HK-2 (cell line): ENCODE data around the gene RAB23.

Experiments used
- DNase-seq: peaks from one replicate; pipeline ENCODE4 v3.0.0-alpha.2; 2018; ENCODE audit not compliant: unreplicated experiment

RAB23 gene

GRCh38 chr6:57242505-57242904 lies 20.4 kb upstream of the RAB23 start:
- no peak for DNase-seq

DNA sequence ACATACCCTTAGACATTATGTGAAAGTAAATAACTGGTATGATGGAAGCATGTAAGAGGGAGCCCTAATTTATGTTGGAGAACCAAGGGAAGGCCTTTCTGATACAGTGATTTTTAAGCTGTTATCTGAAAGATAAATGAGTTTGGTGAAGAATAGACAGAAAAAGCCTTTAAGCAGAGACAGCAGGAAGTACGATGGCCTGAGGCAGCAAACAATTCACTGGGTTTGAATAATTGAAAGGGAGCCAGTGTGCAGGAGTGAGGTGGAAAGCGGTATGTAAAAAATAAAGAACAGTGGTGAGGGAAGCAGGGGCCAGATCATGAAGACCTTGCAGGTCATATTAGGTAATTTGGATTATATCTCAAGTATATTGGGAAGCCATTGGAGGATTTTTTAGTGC lies 4.1 kb upstream of the RAB23 start:
- no peak for DNase-seq

- no peak for DNase-seq
Measured at GRCh38 chr6:57224769-57225515, 2.8 kb upstream of the RAB23 start.

- DNase-seq, result no peak
Measured at GRCh38 chr6:57222743-57223077, 603 bp upstream of the RAB23 start.

- peak; percentile 76 for DNase-seq
Measured at GRCh38 chr6:57221191-57221935, 744 bp downstream of the RAB23 start.

- no peak for DNase-seq
Measured at GRCh38 chr6:57220083-57220703, 1.9 kb downstream of the RAB23 start.

- no peak for DNase-seq
Measured at GRCh38 chr6:57217270-57217669, 4.8 kb downstream of the RAB23 start.

DNA sequence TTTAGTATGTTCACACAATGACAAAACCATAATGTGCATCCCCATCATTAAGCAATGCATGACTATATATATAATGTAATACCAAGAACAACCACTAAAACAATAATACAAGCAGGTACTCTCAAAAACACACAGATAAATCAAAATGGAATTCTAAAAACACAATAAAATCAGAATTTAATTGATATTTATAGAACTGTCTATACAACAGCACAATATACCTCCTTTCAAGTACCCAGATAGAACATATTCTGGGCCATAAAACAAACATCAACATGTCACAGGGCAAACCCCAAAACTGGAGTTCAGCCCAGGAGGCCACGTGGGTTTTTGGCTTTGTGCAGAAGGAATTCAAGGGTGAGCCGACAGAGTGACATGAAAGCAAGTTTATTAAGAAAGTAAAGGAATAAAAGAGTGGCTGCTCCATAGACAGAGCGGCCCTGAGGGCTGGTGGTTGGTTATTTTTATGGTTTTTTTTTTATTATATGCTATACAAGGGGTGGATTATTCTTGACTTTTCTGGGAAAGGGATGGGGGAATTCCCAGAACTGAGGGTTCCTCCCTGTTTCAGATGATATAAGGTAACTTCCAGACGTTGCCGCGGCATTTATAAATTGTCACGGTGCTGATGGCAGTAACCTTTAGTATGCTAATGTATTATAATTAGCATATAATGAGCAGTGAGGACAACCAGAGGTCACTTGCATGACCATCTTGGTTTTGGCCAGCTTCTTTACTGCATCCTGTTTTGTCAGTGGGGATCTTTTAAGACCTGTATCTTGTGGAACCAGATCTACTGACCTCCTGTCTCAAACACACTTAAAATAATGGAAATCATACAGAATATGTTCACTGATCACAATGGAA lies 5.6 kb downstream of the RAB23 start:
- DNase-seq, result no peak

DNA sequence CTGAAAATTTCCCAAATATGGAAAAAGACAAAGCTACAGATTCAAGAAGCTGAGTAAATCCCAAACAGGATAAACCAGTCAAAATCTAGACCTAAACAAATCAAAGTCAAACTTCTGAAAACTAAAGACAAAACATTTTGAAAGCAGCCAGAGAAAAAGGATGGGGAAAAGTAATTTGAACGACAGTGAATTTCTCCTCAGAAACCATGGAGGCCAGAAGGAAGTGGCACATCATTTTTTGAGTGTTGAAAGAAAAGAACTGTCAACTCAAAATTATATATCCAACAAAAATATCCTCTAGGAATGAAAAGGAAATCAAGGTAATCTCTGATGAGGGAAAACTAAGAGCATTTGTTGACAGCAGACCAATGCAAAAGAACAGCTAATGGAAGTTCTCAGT lies 6.8 kb downstream of the RAB23 start:
- no peak for DNase-seq

DNA sequence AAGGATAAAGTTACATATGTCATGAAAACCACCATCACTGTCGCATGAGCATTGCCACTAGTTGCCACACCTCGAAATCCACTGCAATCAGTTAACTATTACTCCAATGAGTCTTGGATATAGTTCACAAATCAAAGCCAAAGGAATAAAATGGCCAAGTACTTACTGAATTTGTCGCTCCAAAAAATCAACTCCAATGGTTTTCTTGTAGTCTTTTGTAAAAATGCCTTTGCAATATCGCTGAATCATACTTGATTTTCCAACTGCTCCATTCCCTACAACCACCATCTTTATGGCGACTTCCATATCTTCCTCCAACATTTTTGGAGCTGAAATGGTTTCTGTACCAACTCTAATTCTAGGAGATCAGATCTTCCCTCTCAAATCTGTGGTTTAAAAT lies 12.0 kb downstream of the RAB23 start:
- no peak for DNase-seq

- no peak for DNase-seq
Measured at GRCh38 chr6:57209030-57209429, 13.1 kb downstream of the RAB23 start.

- DNase-seq, result no peak
Measured at GRCh38 chr6:57207872-57208271, 14.2 kb downstream of the RAB23 start.

DNA sequence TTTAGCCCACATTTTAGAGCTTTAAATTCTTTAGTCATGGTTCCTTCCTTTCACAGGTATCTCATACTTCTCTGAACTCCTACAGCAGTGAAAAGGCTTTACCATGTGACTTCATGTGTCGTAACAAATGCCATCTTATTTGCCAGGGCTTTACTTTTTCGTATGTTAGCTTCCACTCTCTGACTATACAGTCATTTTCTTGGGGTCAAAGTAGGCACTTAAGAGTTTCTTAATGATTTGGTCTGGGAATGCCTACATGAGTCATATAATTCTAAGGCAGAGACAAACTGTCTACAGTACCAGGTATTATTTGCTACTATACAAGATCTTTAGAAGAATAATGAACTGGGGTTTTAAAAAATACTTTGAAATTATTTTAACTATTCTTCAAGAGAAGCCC lies 15.0 kb downstream of the RAB23 start:
- DNase-seq, result no peak

DNA sequence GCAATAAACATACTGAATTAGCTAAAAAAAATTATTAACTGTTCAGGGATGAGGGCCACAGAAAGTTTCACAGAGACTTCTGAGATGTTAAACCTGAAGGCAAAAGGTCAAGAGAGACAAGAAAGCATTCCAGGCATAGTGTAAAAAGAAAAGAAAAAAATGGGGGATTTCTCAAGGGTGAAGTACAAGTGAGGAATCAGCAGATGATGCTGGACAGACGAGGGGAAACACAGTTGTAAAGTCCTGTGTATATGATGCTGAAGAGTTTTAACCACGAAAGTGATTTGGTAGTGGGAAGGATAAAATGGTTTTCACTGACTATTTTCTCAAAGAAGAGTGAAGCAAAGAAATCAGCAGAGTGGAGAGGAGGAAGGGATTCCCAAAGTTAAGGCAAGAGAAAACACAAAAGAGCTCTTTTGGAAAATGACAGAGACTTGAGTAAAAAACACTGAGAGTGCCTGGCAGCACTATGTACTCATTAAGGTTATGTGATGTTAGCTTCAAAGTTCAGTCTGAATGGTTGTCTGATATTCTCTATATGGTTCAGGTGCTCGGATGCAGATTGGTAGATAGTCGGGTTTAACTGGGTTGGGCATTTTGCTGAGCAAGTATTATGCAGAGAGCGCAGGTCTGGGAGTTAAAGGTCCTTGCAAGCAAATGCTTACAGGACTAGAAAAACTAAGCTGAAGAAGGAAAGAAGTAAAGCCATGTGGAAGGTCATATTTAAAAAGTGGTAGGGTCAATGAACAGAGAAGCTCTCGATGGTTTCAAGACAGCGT lies 16.4 kb downstream of the RAB23 start:
- no peak for DNase-seq

DNA sequence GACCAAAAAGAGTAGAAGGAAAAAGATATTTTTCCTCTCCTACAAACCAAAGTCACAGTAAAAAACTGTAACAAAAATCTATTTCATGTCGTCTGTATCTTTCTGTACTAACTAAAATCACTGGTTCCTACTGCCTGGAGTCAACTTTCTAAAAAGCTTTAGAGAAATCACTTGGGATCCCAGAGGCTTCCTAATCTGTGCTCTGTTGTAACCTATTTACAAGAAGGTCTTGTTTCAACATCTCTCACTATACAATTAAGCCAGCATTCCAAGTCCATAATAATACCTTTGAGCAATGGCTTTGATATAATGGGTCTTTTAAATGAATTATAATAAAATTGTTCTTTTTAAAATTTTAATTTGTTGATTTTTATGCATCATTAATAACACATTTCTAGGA lies 20.4 kb downstream of the RAB23 start:
- no peak for DNase-seq

DNA sequence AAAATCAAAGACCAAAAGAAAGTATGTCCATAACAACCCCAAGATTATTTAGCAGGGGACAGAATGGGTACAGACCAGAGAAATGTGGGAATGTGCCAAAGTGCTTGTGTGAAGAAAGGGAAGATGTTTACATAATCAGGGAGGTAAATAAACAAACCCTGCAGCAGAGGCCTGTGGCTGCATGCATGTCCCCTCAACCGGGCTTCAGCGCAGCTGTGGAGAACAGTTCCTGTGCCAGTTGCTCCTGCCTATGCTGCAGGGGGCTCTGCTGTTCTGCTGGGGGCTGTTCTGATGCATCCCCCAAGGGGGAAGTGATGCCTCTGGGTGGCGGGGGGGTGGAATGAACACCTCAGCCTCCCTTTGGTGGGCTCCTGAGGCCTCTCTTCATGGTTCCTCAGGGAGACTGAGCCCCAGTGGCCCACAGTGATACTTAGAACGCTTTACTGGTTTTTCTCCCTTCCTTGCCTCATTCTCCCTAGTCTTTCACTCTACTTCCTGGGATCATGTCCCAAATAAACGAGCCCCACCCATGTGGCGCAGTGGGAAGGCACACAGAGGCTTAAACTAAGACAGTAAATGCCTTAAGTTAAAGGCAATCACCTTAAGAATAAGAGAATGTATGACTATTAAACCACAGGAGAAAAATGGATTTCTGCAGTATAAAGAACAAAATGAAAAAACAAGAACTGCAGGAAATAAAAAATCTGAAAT lies 23.0 kb downstream of the RAB23 start:
- no peak for DNase-seq

DNA sequence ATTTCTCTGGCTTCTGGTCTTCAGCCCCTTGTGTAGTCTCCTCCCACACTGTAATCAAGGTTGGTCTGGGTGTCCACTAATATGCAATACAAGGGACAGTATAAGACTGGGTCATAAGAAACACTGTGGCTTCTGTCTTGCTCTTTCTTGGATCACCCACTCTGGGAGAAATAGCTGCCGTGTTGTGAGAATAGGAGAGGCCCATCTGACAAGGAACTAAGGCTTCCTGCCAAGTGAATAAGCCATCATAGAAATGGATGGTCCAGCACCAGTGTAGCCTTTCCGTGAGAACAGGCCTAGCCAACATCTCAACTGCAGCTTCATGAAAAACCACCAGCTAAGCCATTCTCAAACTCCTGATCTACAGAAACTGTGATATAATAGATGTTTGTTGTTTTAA lies 26.6 kb downstream of the RAB23 start:
- DNase-seq, result no peak

- no peak for DNase-seq
Measured at GRCh38 chr6:57193177-57193576, 28.9 kb downstream of the RAB23 start.

GRCh38 chr6:57190140-57190539 lies 32.0 kb downstream of the RAB23 start:
- no peak for DNase-seq

DNA sequence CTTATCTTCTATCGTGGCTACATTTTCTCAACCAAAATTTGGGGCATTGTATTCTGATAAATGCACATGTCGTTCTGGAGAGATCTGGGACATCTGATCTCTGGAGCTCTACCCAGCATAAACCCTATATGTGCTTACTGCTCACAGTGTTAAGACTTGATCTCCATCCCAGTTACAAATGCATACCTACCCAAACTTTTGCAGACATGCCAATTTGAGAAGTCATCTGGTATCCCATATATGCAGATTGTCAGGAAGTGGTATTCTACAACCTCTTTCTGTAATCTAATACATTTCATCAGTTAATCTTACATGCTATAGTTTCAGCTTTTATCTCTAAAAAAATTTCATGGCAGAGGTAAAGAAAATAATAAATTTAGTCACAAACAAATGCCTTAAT lies 38.8 kb downstream of the RAB23 start:
- DNase-seq, result no peak

GRCh38 chr6:57182017-57182432 lies 40.1 kb downstream of the RAB23 start:
- no peak for DNase-seq
